ENCODE data around the gene EEIG2.

GRCh38 chr1:108565081-108565480, 5.2 kb downstream of the EEIG2 start:
- TF ChIP-seq, protein P1, sequence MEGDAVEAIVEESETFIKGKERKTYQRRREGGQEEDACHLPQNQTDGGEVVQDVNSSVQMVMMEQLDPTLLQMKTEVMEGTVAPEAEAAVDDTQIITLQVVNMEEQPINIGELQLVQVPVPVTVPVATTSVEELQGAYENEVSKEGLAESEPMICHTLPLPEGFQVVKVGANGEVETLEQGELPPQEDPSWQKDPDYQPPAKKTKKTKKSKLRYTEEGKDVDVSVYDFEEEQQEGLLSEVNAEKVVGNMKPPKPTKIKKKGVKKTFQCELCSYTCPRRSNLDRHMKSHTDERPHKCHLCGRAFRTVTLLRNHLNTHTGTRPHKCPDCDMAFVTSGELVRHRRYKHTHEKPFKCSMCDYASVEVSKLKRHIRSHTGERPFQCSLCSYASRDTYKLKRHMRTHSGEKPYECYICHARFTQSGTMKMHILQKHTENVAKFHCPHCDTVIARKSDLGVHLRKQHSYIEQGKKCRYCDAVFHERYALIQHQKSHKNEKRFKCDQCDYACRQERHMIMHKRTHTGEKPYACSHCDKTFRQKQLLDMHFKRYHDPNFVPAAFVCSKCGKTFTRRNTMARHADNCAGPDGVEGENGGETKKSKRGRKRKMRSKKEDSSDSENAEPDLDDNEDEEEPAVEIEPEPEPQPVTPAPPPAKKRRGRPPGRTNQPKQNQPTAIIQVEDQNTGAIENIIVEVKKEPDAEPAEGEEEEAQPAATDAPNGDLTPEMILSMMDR (IDR thresholded peaks at IDR 0.05), result no peak
- no peak for TF ChIP-seq POLR2A (IDR thresholded peaks at IDR 0.05)

Data from adrenal gland (tissue), 5 donors.